GM12878 (cell line): ENCODE measurements around the gene CRB3. TPM values are rescaled to one million over a fixed set of nuclear protein-coding genes. Genes with fewer than 3 reads are reported as not detected.

Experiments
- BHLHE40 ChIP-seq, 2 experiments: fragments of 450-650 bp in 1 of 2; IDR thresholded peaks; 2 replicates each; pipeline ENCODE4 v1.6.1; 2011 to 2017; ENCODE audit warnings: low read depth in 2 of 2, borderline replicate concordance in 1 of 2, improper control_type of control experiment in 1 of 2, low read length in 1 of 2, mild to moderate bottlenecking in 1 of 2
- BRCA1 ChIP-seq: IDR thresholded peaks from 2 replicates; pipeline ENCODE4 v1.6.1; 2011; ENCODE audit warnings: low read depth, low read length, improper control_type of control experiment
- ESRRA ChIP-seq: IDR thresholded peaks from 2 replicates; pipeline ENCODE4 v1.6.1; 2012; ENCODE audit warnings: mild to moderate bottlenecking, low read length, improper control_type of control experiment
- FOXM1 ChIP-seq: IDR thresholded peaks from 2 replicates; pipeline ENCODE4 v1.6.1; 2012; ENCODE audit warnings: low read depth, mild to moderate bottlenecking, inconsistent platforms, low read length, moderate library complexity
- HDAC2 ChIP-seq: fragments of 200-600 bp; sonication (generic); IDR thresholded peaks from 2 replicates; pipeline ENCODE4 v1.6.1; 2017
- HDGF ChIP-seq: fragments of 450-650 bp; IDR thresholded peaks from 2 replicates; pipeline ENCODE4 v1.6.1; 2016; ENCODE audit warnings: antibody characterized with exemption
- IRF3 ChIP-seq: fragments of 450-650 bp; IDR thresholded peaks from 2 replicates; pipeline ENCODE4 v1.6.1; 2014; ENCODE audit warnings: mild to moderate bottlenecking
- LARP7 ChIP-seq: fragments of 450-650 bp; IDR thresholded peaks from 2 replicates; pipeline ENCODE4 v1.6.1; 2017; ENCODE audit warnings: mild to moderate bottlenecking
- MYB ChIP-seq: fragments of 150-350 bp; IDR thresholded peaks from 2 replicates; pipeline ENCODE4 v1.6.1; 2014; ENCODE audit warnings: mild to moderate bottlenecking, low read depth, low read length, borderline replicate concordance
- NKRF ChIP-seq: fragments of 450-650 bp; conservative IDR thresholded peaks from 2 replicates; pipeline ENCODE4 v1.6.1; 2017; ENCODE audit warnings: mild to moderate bottlenecking, moderate library complexity
- REST ChIP-seq: IDR thresholded peaks from 2 replicates; pipeline ENCODE4 v1.6.1; 2012; ENCODE audit warnings: mild to moderate bottlenecking, low read depth, low read length
- SIN3A ChIP-seq: IDR thresholded peaks from 2 replicates; pipeline ENCODE4 v1.6.1; 2012; ENCODE audit warnings: low read depth, low read length, improper control_type of control experiment
- SMC3 ChIP-seq: IDR thresholded peaks from 2 replicates; pipeline ENCODE4 v1.6.1; 2011; ENCODE audit warnings: low read length, improper control_type of control experiment, borderline replicate concordance
- SRF ChIP-seq, 2 experiments: IDR thresholded peaks; 2 replicates each; pipeline ENCODE4 v1.6.1; 2011; ENCODE audit warnings: low read depth in 2 of 2, low read length in 2 of 2, mild to moderate bottlenecking in 1 of 2, moderate library complexity in 1 of 2
- ZNF217 ChIP-seq: fragments of 450-650 bp; IDR thresholded peaks from 2 replicates; pipeline ENCODE4 v1.6.1; 2017; ENCODE audit warnings: antibody characterized with exemption, mild to moderate bottlenecking
- polyA plus RNA-seq, 11 experiments: library from polyadenylated mRNA; depleted of rRNA in 4 of 11; unstranded in 6 of 11; stranded (reverse) in 5 of 11; fragments of >200 nt; fragmentation: Nextera tagmentation in 4 of 11; fragmentation: Illumina TruSeq in 1 of 11; extraction: Ambion mirVana in 4 of 11; extraction: Trizol in 1 of 11; gene quantifications; 1 replicate in 1 of 11; 2 replicates in 10 of 11; pipeline versions ENCODE4 v1.2.1 to v1.2.3, GENCODE V29; 2011 to 2016; ENCODE audit warnings: inconsistent platforms in 2 of 11, missing spikeins in 2 of 11, low read depth in 1 of 11
- total RNA-seq, 4 experiments: library from RNA; depleted of rRNA in 3 of 4; stranded (reverse); fragments of >200 nt in 3 of 4; fragmentation: Illumina TruSeq in 1 of 4; extraction: Trizol in 1 of 4; gene quantifications; 2 replicates each; pipeline versions ENCODE4 v1.2.1 to v1.2.3, GENCODE V29; 2013 to 2021
- TF ChIP-seq, protein P1 (sequence below): IDR thresholded peaks from 2 replicates; pipeline ENCODE4 v1.6.1; 2012; ENCODE audit warnings: low read depth, low read length, improper control_type of control experiment

CRB3 gene
- total and polyA plus RNA-seq, 10 of the 15 experiments (the other 5 are each of a cell fraction or from before 2014, with no cell fraction given) = 0.11 to 1.9 (median 0.98) TPM; not detected in 1

GRCh38 chr19:6423499-6424194, 40.4 kb upstream of the CRB3 start (continued):
- TF ChIP-seq BHLHE40 (IDR thresholded peaks at IDR 0.05; ENCODE audit: borderline replicate concordance in 1 of 2, low read depth in 2 of 2, low read length in 1 of 2) = no peak
- 0 out of 2 replicates have a peak, but pooled peaks have one; percentile 9 for TF ChIP-seq NKRF
- TF ChIP-seq SRF (IDR thresholded peaks at IDR 0.05; ENCODE audit: low read depth in 2 of 2, low read length in 2 of 2) = no peak
- TF ChIP-seq REST = no peak
- TF ChIP-seq HDAC2 = no peak
- no peak for TF ChIP-seq MYB
- 0 out of 2 replicates have a peak, but pooled peaks have one; percentile 3 for TF ChIP-seq LARP7
- no peak for TF ChIP-seq FOXM1
- TF ChIP-seq, protein P1, sequence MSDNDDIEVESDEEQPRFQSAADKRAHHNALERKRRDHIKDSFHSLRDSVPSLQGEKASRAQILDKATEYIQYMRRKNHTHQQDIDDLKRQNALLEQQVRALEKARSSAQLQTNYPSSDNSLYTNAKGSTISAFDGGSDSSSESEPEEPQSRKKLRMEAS = no peak
- TF ChIP-seq HDGF = no peak
- no peak for TF ChIP-seq IRF3
- TF ChIP-seq BRCA1 = no peak
- TF ChIP-seq ZNF217 = no peak
- no peak for TF ChIP-seq ESRRA
- no peak for TF ChIP-seq SMC3
- TF ChIP-seq SIN3A = no peak
